Activated naive CD4-positive, alpha-beta T cell treated with anti-CD3 and anti-CD28 coated beads for 36 hours (primary cell): ENCODE results near the gene ADGRA3. TPM values are rescaled to one million over a fixed set of nuclear protein-coding genes. Genes with fewer than 3 reads are reported as not detected.

Source experiments
- CTCF ChIA-PET: fragments of 350-600 bp; sonication (Branson Sonifier 250); formaldehyde crosslinking; loops from one replicate; lab custom pipeline; 2021; ENCODE audit warnings: antibody characterized with exemption; lab: Charles Lee
- DNase-seq: peaks from one replicate; pipeline ENCODE4 v3.0.0-alpha.2; 2020
- H3K27ac Mint-ChIP-seq: one replicate; pipeline ENCODE4 v1.8.0; 2021; ENCODE audit warnings: mild to moderate bottlenecking, mixed read lengths
- H3K27me3 Mint-ChIP-seq: one replicate; pipeline ENCODE4 v1.8.0; 2021; ENCODE audit warnings: low read depth, mixed read lengths
- H3K36me3 Mint-ChIP-seq: one replicate; pipeline ENCODE4 v1.8.0; 2021; ENCODE audit warnings: low read depth, mixed read lengths
- H3K4me1 Mint-ChIP-seq: one replicate; pipeline ENCODE4 v1.8.0; 2021; ENCODE audit warnings: low read depth, mixed read lengths
- H3K4me3 Mint-ChIP-seq: one replicate; pipeline ENCODE4 v1.8.0; 2021; ENCODE audit warnings: mild to moderate bottlenecking, moderate library complexity, mixed read lengths
- H3K9me3 Mint-ChIP-seq: one replicate; pipeline ENCODE4 v1.8.0; 2021; ENCODE audit warnings: mixed read lengths
- intact Hi-C: fragments of 100-400 bp; cut with micrococcal nuclease; formaldehyde crosslinking; loops from one replicate; pipeline ENCODE4 v1.15.1; 2023
- total RNA-seq, 2 experiments: library from RNA; stranded (reverse); gene quantifications; one replicate each; pipeline ENCODE4 v1.2.3, GENCODE V29; 2021

Gene ADGRA3
- total RNA-seq, 2 experiments from 2014 or later: 9.9 to 11.0 TPM

GRCh38 chr4:22490718-22491315 is 25.0 kb downstream of the ADGRA3 start:
- DNase-seq: no peak
- no peak overlapping the region for H3K27ac Mint-ChIP-seq
- H3K27me3 Mint-ChIP-seq: no peaks in the 10 kb centered on the region
- peaks cover 6% of the 10 kb centered on the region for H3K36me3 Mint-ChIP-seq
- H3K9me3 Mint-ChIP-seq: peaks cover 4% of the 10 kb centered on the region
- no peak overlapping the region for H3K4me3 Mint-ChIP-seq
- H3K4me1 Mint-ChIP-seq: no peaks in the 10 kb centered on the region
- intact Hi-C loops: no loop called here
- CTCF ChIA-PET: interaction anchor here (0.6 kb wide), 1 partner anchor 93 kb away, joined by 4 read pairs; no protein-coding TSS in a partner anchor

- Mint-ChIP-seq H3K4me3 (no peak overlapping the region), H3K9me3 (no peaks in the 10 kb centered on the region), H3K27ac (no peak overlapping the region), H3K36me3 (peaks cover 2% of the 10 kb centered on the region), H3K27me3 (no peaks in the 10 kb centered on the region), H3K4me1 (peaks cover 15% of the 10 kb centered on the region)
- intact Hi-C loops: no loop called here
- CTCF ChIA-PET: interaction anchor here (1.2 kb wide), 1 partner anchor 9 kb away, joined by 4 read pairs; no protein-coding TSS in a partner anchor
- no peak for DNase-seq
These were observed 27.8 kb downstream of the ADGRA3 start for GRCh38 chr4:22488106-22488505.

DNA sequence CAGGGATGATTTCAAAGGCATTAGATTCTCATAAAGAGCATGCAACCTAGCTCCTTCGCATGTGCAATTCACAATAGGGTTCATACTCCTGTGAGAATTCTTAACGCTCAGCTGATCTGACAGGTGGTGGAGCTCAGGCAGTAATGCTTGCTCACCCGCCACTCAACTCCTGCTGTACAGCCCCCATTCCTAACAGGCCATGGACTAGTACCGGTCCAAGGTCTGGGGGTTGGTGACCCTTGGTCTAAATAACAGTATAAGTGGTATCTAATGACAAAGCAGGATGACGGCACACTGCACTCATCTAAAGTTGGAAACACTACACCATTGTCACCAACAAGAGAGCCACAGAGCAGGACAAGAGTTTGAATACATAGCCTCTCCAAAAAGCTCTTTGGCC is 28.5 kb downstream of the ADGRA3 start:
- Mint-ChIP-seq H3K27ac (no peak overlapping the region), H3K9me3 (no peaks in the 10 kb centered on the region), H3K4me3 (no peak overlapping the region), H3K27me3 (no peaks in the 10 kb centered on the region), H3K4me1 (peaks cover 15% of the 10 kb centered on the region), H3K36me3 (peaks cover 2% of the 10 kb centered on the region)
- no peak for DNase-seq
- intact Hi-C loops: no loop called here
- CTCF ChIA-PET: no interaction called here

DNA sequence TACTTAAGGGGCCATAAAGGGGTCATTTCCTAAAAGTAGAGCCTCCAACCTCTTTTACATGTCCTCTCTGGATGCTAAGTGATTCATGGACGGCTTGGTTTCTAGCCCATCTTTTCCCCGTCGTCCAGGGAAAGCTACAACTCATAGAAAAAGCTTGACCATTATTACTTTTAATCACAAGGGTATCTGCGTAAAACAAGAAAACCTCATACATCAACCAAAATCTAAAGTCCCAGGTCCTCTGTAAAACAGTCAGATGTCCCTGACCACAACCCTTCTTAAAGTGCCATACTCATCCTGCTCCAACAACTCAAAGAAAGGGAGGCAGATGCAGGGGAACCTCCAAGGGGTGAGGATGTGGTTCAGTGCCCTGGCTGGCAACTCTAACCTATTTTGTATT is 29.6 kb downstream of the ADGRA3 start:
- Mint-ChIP-seq H3K4me1 (peaks cover 18% of the 10 kb centered on the region), H3K27me3 (no peaks in the 10 kb centered on the region), H3K4me3 (no peak overlapping the region), H3K27ac (no peak overlapping the region), H3K36me3 (peaks cover 2% of the 10 kb centered on the region), H3K9me3 (no peaks in the 10 kb centered on the region)
- CTCF ChIA-PET: no interaction called here
- no peak for DNase-seq
- intact Hi-C loops: no loop called here

DNA sequence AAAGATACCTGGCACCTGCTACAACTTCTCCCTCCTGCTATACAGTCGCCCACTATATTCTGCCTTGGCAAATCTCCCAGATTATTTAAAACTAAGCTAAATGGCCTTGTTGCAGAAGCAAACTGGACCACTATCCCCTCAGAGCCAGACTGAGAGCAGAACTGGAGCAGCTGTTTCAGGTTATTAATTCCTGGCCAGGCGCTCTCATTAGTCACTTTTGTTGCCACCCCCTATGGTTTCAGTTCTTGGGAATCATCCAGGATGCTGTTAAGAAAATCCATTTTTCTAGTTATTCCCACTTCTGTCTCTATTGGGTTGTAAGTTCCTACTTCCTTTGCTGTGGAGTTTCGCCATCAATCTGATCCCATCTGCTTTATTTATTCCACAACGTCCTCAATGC is 30.1 kb downstream of the ADGRA3 start:
- Mint-ChIP-seq H3K27ac (no peak overlapping the region), H3K27me3 (no peaks in the 10 kb centered on the region), H3K4me1 (peaks cover 23% of the 10 kb centered on the region), H3K36me3 (peaks cover 2% of the 10 kb centered on the region), H3K4me3 (no peak overlapping the region), H3K9me3 (no peaks in the 10 kb centered on the region)
- CTCF ChIA-PET: no interaction called here
- intact Hi-C loops: no loop called here
- no peak for DNase-seq

GRCh38 chr4:22483551-22483981 is 32.3 kb downstream of the ADGRA3 start:
- H3K4me1 Mint-ChIP-seq: peaks cover 26% of the 10 kb centered on the region
- CTCF ChIA-PET: no interaction called here
- H3K4me3 Mint-ChIP-seq: no peak overlapping the region
- no peaks in the 10 kb centered on the region for H3K27me3 Mint-ChIP-seq
- no peak for DNase-seq
- H3K9me3 Mint-ChIP-seq: peaks cover 5% of the 10 kb centered on the region
- intact Hi-C loops: loop anchor here (2.0 kb wide), 1 partner anchor 39 kb away; no protein-coding TSS in a partner anchor
- peaks cover 6% of the 10 kb centered on the region for H3K36me3 Mint-ChIP-seq
- H3K27ac Mint-ChIP-seq: no peak overlapping the region

DNA sequence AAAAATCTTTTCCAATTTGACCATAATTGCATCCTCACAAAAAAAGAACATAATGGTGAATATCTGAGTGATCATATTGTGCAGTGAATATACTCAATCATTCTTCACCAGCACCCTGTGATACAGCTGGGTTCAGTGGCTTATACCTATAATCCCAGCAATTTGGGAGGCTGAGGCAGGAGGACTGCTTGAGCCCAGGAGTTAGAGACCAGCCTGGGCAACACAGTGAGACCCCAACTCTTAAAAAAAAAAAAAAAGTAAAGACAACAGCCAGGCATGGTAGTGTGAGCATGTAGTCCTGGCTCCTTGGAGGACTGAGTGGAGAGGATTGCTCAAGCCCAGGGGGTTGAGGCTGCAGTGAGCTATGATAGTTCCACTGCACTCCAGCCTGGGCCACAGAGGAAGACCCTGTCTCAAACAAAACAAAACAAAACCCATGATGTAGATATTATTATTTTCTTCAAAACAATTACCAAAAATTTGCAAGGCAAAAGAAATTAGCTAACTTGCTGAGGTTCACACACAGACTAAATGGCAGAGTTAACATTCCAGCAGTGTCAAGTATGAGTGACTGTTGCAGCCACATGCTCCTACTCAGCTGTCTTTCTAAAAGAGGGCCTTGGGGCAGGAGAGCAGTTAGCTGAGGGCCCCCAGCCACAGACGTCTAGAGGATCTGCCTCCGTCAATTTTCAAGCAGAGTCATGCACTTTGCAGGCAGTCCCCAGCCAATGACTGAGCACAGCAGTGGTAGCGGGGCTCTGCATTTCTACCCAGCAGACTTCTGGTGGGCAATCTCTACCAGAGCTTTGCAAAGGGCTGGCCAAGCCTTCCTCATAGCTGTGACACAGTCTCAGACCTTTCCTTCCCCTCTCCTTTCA is 33.4 kb downstream of the ADGRA3 start:
- H3K27ac Mint-ChIP-seq: no peak overlapping the region
- intact Hi-C loops: loop anchor here (2.0 kb wide), 1 partner anchor 38 kb away; no protein-coding TSS in a partner anchor
- CTCF ChIA-PET: no interaction called here
- peaks cover 6% of the 10 kb centered on the region for H3K36me3 Mint-ChIP-seq
- no peak overlapping the region for H3K4me3 Mint-ChIP-seq
- no peak for DNase-seq
- H3K9me3 Mint-ChIP-seq: peaks cover 5% of the 10 kb centered on the region
- peaks cover 28% of the 10 kb centered on the region for H3K4me1 Mint-ChIP-seq
- H3K27me3 Mint-ChIP-seq: no peaks in the 10 kb centered on the region

DNA sequence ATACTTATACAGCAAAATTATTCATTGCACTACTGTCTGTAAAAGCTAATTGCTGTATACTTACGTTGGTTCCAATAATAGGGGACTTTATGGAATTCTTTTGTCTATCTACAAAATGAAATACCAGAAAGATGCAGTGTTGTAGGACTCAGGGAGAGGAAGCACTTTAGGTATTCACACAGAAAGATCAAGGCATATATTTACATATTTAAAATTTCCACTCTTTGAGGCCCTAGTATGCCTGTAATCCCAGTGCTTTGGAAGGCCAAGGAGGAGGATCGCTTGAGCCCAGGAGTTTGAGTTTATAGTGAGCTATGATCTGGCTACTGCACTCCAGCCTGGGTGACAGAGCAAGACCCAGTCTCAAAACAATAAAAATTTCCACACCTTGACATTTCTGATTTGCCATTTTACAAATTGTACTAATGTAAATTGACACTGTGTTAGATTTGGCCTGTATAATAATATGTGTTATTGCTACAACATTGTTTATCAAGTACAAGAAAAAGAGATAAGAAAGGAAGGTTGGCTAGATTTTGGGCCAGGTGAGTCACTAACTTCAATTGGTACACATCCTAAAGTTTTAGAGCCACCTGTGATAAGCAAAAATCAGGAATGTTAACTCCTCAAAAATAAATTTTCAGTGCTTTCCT is 35.1 kb downstream of the ADGRA3 start:
- intact Hi-C loops: no loop called here
- no peak overlapping the region for H3K4me3 Mint-ChIP-seq
- H3K27me3 Mint-ChIP-seq: no peaks in the 10 kb centered on the region
- H3K9me3 Mint-ChIP-seq: peaks cover 5% of the 10 kb centered on the region
- no peak overlapping the region for H3K27ac Mint-ChIP-seq
- peaks cover 6% of the 10 kb centered on the region for H3K36me3 Mint-ChIP-seq
- DNase-seq: no peak
- CTCF ChIA-PET: no interaction called here
- H3K4me1 Mint-ChIP-seq: peaks cover 28% of the 10 kb centered on the region

DNA sequence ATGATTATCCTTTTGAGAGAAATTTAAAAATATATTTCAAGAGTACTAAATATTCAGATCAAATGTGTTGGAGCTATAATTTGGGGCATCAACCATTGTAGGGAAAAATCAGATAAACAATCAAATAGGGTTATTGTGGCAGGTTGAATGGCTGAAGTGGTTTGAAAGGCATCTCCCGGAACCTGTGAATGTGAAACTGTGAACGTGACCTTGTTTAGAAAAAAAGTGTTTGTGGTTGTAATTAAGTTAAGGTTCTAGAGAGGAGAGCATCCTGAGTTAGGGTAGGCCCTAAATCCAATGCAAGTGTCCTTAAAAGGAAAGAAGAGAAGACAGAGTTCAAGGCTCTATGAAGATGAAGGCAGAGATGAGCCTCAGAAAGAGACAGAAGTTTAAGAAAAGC is 37.4 kb downstream of the ADGRA3 start:
- intact Hi-C loops: no loop called here
- peaks cover 15% of the 10 kb centered on the region for H3K4me1 Mint-ChIP-seq
- CTCF ChIA-PET: no interaction called here
- peaks cover 5% of the 10 kb centered on the region for H3K9me3 Mint-ChIP-seq
- no peaks in the 10 kb centered on the region for H3K27me3 Mint-ChIP-seq
- H3K36me3 Mint-ChIP-seq: peaks cover 8% of the 10 kb centered on the region
- H3K4me3 Mint-ChIP-seq: no peak overlapping the region
- DNase-seq: no peak
- no peak overlapping the region for H3K27ac Mint-ChIP-seq

- Mint-ChIP-seq H3K27me3 (no peaks in the 10 kb centered on the region), H3K36me3 (peaks cover 8% of the 10 kb centered on the region)
- CTCF ChIA-PET: interaction anchor here (0.9 kb wide), 1 partner anchor 16 kb away, joined by 5 read pairs; no protein-coding TSS in a partner anchor
These were observed 38.1 kb downstream of the ADGRA3 start for GRCh38 chr4:22477813-22478182.

DNA sequence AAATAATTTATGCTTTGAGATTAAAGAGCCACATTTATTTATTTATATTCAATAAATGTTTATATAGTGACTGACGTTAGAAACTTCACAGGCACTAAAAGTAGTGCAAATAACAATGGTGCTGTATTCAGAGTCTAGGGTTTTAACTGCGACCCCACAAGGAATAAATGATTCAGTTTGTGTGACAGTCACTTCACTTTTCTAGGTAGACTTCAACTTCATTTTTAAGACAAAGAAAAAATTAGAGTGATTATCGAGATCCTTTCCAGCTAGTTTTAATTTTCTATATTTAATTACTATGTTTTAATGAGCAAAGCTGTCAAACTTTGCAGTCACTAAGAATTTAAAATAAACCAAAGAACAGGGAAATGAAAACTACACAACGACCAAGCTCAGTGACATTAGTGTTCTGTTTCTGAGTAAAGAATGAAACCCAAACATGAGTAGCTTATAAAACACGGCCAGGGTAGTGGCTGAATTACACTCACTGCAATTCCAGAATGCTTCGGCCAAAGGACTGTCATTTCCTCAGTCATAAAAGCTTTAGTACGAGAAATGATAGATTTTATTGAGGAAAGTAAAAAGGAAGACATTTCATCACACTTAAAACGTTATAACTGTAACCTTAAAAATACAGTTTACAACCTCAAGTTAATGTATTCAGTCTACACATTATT is 38.6 kb downstream of the ADGRA3 start:
- intact Hi-C loops: no loop called here
- Mint-ChIP-seq H3K27ac (no peak overlapping the region), H3K4me1 (peaks cover 13% of the 10 kb centered on the region), H3K9me3 (peaks cover 5% of the 10 kb centered on the region), H3K27me3 (no peaks in the 10 kb centered on the region), H3K4me3 (no peak overlapping the region), H3K36me3 (peaks cover 11% of the 10 kb centered on the region)
- no peak for DNase-seq
- CTCF ChIA-PET: interaction anchor here (0.9 kb wide), 1 partner anchor 16 kb away, joined by 5 read pairs; no protein-coding TSS in a partner anchor

More at GRCh38 chr4:22477813-22478182, 38.1 kb downstream of the ADGRA3 start:
- H3K4me1 Mint-ChIP-seq: peaks cover 13% of the 10 kb centered on the region
- peaks cover 5% of the 10 kb centered on the region for H3K9me3 Mint-ChIP-seq
- no peak overlapping the region for H3K4me3 Mint-ChIP-seq
- intact Hi-C loops: no loop called here
- DNase-seq: no peak
- no peak overlapping the region for H3K27ac Mint-ChIP-seq

- no peak overlapping the region for H3K27ac Mint-ChIP-seq
- peaks cover 15% of the 10 kb centered on the region for H3K36me3 Mint-ChIP-seq
- no peak for DNase-seq
- peaks cover 5% of the 10 kb centered on the region for H3K9me3 Mint-ChIP-seq
- intact Hi-C loops: no loop called here
- H3K4me3 Mint-ChIP-seq: no peak overlapping the region
- CTCF ChIA-PET: interaction anchor here (0.7 kb wide), 1 partner anchor 22 kb away, joined by 3 read pairs; no protein-coding TSS in a partner anchor
- peaks cover 7% of the 10 kb centered on the region for H3K4me1 Mint-ChIP-seq
- no peaks in the 10 kb centered on the region for H3K27me3 Mint-ChIP-seq
These were observed 39.9 kb downstream of the ADGRA3 start for GRCh38 chr4:22476011-22476410.
